HG03460 (cell line): ENCODE results near the gene KCTD19.

ENCODE experiments used
- ATAC-seq: cut with Tn5 transposase; IDR thresholded peaks from one replicate; pipeline ENCODE4 v1.9.1; 2021; ENCODE audit not compliant: unreplicated experiment

Gene KCTD19

DNA sequence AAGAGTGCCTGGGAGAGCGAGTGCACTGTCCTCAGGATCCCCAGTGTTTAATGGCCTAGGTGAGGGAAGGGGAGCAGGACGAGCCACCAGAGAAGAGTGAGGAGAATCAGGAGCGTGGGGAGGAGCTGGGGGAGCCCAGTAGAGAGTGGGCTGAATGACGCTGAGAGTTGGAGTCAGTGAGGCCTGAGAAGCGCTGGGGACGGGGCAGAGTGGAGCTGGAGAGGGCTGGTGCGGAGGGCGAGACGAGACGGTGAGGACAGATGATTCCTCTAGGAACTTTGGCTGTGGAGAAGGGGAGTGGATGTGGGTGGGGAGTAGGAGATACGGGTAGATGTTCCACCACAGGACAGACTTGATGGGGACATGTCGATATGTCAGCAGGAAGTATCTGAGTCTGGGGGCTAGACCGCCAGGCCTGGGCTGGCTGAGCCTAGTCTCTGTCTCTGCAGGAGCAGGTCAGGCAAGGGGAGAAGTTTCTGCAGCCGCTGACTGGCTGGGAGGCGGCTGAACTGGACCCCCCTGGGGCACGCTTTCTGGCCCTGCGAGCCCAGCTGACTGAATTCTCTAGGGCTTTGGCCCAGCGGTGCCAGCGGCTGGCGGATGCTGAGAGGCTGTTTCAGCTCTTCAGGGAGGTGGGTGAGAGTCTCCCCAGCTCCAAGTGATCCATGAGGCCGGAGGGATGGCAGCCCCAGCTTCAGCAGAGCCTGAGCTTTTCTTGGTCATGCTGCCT is 42.5 kb downstream of the KCTD19 start:
- ATAC-seq, result no peak

DNA sequence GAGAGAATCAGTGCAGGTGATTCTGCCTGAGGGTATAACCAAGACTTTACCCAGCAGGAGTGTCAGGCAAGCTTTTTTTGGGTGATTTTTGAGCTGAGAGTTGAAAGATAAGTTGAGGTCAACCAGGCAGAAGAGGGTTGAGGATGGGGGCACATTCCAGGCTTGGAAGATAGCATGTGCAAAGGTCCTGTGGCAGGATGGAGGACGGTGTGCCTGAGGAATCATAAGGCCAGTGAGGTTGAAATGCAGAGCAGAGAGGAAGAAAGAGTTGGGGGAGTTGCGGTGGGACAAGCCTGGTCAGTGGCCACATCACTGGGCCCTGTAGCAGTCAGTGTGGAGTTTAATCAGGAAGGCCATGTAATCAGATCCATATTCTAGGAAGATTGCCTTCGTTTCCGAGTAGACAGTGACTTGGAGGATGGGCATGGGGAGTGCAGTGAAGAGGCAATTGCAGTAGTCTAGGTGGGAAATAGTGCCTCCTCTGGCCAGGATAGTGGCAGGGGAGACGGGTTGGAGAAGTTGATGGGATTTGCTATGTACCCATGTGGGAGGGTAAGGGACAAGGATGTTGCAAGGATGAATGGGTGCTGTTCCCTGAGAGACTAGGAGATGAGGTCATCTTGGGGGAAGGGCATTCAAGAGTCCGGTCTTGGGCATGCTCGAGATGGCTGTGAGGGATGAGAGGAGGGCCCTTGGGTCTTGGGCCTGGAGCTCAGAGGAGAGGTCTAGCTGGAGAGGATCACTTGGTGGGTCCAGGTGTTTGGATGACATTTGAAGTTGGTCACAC is 43.3 kb downstream of the KCTD19 start:
- no peak for ATAC-seq

DNA sequence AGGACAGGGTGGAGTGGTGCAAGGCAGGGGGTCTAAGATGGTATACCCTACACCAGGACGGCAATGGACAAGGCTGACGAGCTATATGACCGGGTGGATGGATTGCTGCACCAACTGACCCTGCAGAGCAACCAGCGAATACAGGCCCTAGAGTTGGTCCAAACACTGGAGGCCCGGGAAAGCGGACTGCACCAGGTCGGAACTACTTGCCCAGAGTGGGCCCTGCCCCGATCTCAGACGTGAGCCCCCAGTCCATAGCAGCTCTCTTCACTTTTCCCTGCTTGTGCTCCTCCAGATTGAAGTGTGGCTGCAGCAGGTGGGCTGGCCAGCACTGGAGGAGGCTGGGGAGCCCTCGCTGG is 44.1 kb downstream of the KCTD19 start:
- ATAC-seq, result no peak

DNA sequence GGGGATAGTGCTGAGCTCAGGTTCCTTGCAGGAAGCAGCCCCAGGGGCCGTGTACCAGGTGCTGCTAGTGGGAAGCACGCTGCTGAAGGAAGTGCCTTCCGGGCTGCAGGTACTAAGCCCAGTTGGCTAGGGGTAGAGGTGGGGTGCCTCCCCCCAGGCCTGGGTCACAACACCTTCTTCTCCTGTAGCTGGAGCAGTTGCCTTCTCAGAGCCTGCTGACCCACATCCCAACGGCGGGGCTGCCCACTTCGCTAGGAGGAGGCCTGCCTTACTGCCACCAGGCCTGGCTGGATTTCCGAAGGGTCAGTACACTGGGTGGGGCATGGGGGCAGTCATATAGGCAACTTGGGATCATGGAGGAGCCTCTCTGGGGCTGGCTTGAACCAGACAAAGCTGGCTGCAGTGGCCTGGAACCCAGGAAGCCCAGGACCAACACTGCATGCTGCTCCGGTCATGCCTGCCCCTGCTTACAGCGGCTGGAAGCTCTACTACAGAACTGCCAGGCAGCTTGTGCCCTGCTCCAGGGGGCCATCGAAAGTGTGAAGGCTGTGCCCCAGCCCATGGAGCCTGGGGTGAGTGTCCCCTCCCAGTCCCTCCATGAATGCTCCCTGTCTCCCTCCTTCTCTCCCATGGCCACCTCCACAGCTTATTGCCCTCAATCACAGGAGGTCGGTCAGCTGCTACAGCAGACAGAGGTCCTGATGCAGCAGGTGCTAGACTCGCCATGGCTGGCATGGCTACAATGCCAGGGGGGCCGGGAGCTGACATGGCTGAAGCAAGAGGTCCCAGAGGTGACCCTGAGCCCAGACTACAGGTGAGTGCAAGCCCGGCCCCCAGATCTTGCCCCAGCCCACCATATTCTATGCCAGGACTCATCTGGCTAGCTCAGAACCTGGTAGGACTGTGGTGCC is 44.8 kb downstream of the KCTD19 start:
- no peak for ATAC-seq

DNA sequence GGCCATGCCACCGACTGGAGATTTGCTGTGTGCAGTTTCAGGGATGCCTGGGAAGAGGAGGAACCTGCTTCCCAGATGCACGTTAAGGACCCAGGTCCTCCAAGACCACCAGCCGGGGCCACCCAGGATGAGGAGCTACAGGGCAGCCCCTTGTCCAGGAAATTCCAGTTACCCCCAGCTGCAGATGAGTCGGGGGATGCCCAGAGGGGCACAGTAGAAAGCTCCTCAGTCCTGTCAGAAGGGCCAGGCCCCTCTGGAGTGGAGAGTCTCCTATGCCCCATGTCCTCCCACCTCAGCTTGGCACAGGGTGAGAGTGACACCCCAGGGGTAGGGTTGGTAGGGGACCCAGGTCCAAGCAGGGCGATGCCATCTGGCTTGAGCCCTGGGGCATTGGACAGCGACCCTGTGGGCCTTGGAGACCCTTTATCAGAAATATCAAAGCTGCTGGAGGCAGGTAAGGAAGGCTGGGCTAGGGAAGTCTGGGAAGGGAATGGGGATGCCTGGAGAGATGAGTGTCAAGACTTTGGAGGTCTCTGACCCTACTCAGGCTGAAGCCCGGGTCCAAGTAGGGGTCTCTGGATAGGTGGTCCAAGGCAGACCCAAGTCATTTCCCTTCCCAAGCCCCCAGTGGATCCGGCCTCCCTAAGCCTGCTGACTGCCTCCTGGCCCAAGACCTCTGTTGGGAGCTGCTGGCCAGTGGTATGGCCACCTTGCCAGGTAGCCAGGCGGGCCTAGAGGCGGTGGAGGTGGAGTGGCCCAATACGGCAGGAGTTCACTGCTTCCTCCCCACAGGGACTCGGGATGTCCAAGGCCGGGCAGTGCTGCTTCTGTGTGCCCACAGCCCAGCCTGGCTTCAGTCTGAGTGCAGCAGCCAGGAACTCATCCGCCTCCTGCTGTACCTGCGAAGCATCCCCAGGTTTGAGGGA is 46.2 kb downstream of the KCTD19 start:
- ATAC-seq, result no peak

DNA sequence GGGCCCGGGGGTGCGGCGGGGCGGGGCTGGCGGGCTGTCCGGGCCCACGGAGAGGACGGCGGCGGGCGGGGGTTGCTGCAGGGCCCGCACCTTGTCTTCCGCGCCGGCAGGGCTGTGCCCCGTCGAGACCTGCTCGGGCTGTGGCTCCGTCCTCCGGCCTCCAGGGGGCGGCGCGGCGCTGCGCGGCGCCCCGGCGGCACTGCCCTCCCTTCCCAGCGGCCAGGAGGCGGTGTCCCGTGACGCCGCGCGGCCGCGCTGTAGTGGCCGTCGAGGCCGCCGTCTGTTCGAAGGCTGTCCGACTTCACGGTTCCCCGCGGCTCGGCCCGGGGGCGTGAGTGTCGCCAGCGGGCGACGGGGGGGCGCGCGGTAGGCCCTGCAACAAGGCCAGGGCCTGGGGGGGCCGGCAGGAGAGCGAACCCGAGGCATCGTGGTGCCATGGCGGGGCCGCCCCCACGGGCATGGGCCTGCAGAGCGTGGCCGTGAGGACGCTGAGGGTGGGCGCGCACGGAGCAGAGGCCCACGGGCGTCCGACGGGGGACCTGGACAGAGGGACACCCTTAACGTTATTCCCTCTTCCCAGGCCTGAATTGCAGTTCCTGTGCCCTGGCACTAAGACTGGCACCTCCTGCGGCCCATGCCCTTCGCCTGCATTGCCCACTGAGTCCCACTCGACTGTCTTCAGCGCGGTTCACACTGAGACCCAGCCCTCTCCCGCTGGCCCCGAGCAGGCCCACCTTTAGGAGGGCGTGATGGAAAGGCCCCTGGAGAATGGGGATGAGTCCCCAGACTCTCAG is 47.0 kb downstream of the KCTD19 start, which contains the start of gene PLEKHG4:
Gene PLEKHG4 (plus strand): TSS at position 237 of the 794 bp plus-strand sequence. CDS start 513 bp downstream, at position 750.
- ATAC-seq, result peak; percentile 66

DNA sequence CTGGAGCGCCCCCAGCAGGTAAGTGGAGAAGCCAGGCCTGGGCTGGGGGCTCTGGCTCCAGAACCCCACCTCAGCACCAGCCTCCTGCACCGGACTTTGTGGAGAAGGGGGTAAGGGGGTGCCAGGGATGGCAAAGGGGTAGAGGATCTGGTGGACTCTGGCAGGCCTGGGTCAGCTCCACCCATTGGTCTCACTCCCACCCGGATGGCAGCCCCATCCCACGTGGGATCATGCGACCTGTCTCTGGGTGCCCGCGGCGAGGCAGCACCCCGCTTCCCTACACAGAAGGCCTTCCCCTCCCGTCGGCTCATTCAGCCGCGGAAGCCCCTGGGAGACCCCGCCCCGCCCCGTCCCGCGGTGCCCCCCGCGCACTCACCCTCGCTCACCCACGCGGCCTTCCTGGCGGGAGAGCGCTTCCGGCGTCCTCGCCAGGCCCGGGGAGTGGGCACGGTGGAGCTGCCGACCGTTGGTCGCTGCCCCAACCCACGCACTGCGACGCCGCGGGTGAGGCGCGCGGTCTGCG is 47.7 kb downstream of the KCTD19 start:
- ATAC-seq, result peak; percentile 48

DNA sequence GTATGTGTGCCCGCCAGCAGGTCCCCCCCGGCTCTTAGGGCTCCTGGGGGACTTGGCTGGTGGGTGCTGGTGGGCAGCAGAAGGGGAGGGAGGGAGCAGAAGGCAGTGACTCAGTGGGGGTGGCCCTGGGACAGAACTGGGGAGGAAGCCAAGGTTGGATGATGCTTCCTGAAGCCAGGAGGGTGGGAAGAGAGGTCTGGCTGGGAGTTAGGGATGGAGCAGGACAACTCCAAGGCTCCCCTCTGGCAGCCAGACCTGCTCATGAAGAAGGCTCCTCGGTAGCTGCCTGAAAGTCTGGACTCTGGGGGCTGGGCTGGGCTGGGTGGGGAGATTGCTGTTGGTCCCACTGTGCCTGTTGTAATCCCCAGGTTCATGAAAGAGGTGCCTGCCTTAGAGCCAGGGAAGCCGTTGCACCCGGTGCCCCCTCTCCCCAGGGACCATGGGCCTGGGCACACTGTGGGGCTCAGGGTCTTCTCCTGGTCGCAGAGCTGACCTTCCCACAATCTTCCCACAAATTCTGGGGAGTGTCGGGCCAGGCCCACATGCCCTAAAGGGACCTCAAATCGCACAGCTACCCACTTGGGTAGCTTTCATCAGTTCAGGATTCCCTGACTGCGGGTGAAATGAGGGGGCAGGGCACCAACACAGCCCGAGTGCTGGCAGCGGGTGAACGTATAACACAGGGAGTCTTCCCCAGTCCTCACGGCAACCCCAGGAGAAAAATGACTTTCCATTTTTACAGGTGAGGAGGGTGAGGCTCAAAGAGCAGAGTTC is 48.4 kb downstream of the KCTD19 start:
- no peak for ATAC-seq

DNA sequence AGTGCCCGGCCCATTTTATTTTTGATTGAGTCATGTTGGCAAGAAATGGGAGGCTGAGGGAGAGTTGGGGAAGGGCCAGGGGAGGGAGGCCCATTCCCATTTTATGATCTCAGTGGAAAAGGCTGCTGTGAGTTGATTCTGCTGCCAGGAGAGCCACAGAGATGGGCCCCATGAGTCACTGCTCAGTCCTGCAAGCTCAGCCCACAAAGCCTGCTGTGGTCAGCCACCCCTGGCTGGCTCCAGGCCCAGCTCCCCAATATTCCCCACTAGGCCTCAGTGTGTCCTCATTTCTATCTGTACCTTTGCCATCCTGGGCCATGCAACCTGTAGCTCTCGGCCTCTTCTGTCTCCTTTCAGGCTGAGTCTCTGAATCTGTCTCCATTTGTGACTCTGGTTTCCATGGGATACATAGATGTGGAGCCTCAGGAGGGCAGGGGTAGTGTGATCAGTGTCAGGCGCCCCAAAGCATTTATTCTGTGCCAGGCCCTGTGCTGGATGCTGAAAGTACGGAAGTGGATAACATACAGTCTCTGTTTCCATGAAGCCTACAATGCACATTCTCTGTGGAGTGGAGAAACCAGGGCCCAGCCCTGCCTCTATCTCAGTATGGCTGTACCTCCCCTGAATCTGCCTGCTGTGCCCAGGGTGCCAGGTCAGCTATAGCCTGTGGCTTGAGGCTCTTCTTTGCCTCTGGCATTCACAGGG is 49.1 kb downstream of the KCTD19 start:
- ATAC-seq, result no peak

DNA sequence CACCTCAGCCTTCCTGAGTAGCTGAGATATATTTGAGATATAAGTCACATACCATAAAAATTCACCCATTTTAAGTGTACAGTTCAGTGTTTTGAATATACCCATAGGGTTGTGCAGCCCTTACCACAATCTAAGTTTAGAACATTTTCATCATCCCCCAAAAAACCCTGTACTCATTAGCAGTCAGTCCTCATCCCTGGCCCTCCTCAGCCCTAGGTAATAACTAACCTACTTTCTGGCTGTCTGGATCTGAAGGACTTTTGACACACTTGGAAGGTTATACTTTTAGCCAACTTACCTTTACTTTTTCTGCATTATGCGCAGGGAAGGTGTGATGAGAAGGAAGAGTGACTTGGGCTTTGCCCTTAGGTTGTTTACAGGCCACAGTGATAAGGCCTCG is 51.2 kb downstream of the KCTD19 start:
- no peak for ATAC-seq

DNA sequence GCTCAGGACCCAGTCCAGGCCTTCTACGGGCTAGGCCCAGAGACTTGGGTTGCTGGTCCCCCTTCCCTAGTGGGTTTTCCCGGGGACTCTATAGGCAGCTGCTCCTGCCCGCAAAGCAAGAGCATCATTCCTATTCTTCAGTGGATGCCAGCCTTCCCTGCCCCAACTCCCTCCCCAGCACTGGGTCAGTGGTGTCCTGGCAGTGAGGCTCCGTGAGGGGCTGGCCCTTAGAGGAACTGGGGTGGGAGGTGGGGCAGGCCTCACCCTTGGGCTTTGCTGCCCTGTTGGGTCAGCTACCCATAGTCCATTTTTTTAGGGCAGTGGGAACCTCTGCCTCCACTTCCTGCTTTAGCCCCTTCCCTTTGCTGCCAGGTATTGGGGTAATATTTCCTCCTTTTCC is 55.1 kb downstream of the KCTD19 start:
- ATAC-seq, result no peak

DNA sequence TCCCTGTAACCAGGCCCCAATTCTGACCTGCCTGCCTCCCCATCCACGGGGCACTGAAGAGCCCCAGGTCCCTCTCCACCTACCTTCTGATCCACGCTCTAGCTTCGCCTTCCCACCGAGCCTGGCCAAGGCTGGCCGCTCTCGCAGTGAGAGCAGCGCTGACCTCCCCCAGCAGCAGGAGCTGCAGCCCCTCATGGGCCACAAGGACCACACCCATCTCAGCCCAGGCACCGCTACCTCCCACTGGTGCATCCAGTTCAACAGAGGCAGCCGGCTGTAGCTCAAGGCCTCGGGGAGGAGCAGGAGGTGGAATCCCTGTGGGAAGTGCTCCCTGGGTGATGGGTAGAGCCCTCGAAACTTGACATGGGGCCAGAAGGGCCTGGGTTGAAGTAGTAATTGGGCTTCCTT is 55.6 kb downstream of the KCTD19 start:
- ATAC-seq, result no peak

DNA sequence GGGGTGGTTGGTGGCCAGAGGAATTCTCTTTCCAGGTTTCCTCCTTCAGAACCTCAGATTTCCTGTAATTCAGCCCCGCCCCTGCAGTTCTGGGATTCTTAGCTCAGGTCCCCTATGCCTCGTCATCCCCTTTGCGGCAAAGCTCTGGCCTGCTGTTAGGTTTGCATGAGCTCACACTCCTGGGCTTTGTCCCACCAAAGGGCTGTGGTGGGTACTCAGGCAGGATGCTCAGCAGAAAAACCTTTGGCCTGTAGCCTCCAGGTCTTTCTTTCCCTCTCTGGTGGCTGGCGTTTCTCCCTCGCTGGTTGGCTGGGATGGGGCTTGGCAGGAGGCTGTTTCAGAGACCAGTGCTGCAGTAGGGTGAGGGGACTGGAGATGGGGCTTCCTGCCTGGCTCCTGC is 56.8 kb downstream of the KCTD19 start:
- ATAC-seq, result no peak

DNA sequence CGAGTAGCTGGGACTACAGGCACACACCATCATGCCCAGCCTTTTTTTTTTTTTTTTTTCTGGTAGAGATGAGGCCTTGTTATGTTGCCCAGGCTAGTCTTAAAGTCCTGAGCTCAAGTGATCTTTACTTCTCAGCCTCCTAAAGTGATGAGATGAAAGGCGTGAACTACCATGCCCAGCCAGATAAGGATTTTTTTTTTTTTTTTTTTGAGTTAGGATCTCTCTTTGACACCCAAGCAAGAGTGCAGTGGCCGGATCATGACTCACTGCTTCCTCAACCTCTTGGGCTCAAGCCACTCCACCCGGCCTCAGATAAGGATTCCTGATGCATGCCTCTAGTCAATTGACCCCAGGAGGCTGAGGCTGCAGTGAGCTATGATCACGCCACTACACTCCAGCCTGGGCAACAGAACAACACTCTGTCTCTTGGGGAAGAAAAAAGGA is 58.4 kb downstream of the KCTD19 start:
- ATAC-seq, result no peak

DNA sequence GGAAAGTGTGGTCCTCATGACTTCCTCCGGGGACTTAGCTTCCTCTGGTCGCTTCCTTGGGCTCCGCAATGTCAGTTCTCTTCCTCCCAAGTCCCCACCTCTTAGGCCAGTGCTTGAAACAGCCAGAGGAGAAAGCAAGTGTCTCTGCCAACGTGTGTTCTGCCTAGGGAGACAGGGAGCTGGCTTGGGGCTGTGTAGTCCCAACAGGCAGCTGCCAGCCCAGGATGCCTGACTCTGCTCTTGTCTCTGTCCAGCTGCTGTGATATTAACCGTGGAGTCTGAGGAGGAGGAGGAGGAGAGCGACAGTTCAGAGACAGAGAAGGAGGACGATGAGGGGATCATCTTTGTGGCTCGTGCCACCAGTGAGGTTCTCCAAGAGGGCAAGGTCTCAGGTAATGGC is 60.7 kb downstream of the KCTD19 start:
- no peak for ATAC-seq

DNA sequence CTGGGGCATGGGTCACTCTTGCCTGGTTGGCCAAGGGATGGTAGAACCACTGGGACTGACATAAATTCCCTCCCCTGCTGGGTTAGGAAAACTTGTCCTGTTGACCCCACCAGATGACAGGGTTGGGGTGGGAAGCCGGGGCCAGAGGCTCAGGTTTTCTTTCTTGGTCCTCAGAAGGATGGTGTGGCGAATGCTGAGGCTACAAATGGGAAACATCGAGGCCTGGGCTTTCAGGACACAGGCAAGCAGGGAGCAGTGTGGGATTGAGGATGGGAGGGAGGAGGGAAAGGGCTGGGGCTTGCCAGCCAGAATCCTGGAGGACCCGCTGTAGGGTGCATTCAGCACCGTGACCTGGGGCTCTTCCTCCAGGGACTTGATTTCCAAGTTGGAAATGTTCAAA is 61.7 kb downstream of the KCTD19 start:
- ATAC-seq, result no peak

DNA sequence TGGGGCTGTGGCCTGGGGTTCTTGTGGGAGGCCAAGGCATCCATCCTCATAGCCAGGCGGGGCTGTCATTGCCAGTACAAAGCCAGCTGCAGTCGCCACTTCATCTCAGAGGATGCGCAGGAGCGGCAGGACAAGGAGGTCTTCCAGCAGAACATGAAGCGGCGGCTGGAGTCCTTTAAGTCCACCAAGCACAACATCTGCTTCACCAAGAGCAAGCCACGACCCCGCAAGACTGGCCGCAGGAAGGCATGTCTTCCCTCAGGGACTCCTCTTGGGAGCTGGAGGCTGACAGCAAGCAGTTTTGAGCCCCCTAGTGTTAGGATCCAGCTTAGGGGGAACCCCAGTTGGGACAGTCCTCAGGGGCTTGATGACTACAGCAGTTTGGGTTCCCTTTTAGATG is 62.3 kb downstream of the KCTD19 start:
- no peak for ATAC-seq

DNA sequence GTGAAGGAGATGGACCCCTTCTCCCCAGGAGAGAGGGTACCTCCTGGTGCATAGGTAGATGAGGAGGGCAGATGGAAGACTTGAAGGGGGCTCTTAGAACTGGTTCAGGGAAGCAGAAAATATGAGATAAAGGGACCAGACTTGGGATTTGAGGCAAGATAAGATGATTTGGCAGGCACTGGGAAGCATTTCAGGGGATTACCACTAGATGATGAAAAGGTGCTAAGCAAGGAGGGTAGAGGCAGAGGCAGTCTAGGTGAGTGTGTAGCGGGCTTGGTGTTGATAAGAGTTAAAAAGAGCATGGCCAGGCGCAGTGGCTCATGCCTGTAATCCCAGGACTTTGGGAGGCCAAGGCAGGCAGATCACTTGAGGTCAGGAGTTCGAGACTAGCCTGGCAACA is 63.3 kb downstream of the KCTD19 start:
- no peak for ATAC-seq
